ENCODE data around the gene MYO10. TPM values are rescaled to one million over a fixed set of nuclear protein-coding genes. Genes with fewer than 3 reads are reported as not detected.

The MYO10 gene
- total and polyA plus RNA-seq, 4 donors: 4.8 to 19.8 (median 11.5) TPM

DNA sequence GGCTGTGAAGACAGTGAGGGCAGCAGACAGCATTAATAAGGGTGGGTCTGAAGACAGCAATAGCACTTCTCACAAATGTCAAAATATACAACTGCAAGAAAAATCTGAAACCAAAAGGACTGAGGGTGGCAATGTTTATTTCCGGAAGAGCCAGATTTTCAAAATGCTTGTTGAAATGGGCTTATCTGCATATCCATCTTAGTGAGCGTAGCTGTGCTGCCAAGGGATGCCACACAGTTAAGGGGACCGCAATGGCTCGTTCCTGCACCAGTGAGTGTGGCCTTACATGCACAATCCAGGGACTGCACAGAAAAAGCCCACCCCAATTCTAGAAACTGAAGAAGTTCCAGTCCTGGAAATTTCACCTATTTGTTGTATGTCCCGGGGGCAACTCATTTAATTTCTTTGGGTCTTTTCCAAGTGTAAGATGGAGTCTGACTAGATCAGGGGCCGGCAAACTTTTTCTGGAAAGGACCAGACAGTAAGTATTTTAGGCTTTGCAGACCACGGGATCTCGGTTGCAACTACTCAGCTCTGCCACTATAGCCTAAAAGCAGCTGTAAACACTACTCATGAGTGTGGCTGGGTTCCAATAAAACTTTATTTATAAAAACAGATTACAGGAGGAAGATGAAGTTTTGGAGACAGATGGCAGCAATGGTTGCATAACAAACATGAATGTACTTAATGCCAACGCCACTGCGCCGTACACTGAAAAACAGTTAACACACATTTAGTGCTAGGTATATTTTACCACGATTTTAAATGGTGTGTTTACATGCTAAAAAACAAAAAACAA lies 154.1 kb downstream of the MYO10 start:
- H3K27me3 ChIP-seq (ENCODE audit: control insufficient read depth in 1 of 2, insufficient read depth in 2 of 2, low read length in 1 of 2): no peaks in the 10 kb centered on the region
- no peaks in the 10 kb centered on the region for H3K36me3 ChIP-seq (ENCODE audit: control insufficient read depth in 1 of 2, insufficient read depth in 2 of 2, low read length in 1 of 2)
- H3K9me3 ChIP-seq (ENCODE audit: control insufficient read depth, low read length): no peaks in the 10 kb centered on the region
- ATAC-seq (ENCODE audit: low FRiP score): no peak
- H3K27ac ChIP-seq (ENCODE audit: low read depth in 1 of 2, low read length in 2 of 2): no peak overlapping the region
- DNase-seq: no peak
- WGBS, 2 donors: 90 to 94% methylated on average over 12 of the region's 12 CpGs
- intact Hi-C loops (cut with DNase I): no loop called here
- H3K4me1 ChIP-seq (ENCODE audit: control insufficient read depth in 1 of 2, insufficient read depth in 2 of 2, low read length in 2 of 2): no peaks in the 10 kb centered on the region
- no peak overlapping the region for H3K4me3 ChIP-seq (ENCODE audit: low read length in 2 of 2)

DNA sequence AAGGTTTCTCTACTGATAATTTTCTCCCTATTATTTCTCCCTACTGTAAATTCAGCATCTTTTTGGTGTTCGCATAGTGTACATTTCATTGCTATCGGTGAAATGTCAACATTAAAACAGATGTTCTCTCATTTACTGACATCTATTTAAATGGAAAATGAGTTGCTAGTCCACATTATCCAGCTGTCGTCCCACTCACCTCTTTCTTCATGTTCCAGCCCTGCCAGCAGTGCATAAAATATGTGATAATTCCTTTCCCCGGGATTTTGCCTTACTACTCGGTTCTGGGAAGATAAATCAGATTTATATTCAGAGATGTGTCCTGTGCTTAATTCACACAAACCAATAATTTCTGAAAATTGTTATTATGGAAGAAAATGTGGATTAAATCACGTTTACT lies 155.8 kb downstream of the MYO10 start:
- H3K27ac ChIP-seq (ENCODE audit: low read depth in 1 of 2, low read length in 2 of 2): no peak overlapping the region
- no peak for DNase-seq
- H3K36me3 ChIP-seq (ENCODE audit: control insufficient read depth in 1 of 2, insufficient read depth in 2 of 2, low read length in 1 of 2): no peaks in the 10 kb centered on the region
- no peak overlapping the region for H3K4me3 ChIP-seq (ENCODE audit: low read length in 2 of 2)
- 71 to 78% methylated on average over 6 of the region's 6 CpGs for WGBS, 2 donors
- no peaks in the 10 kb centered on the region for H3K4me1 ChIP-seq (ENCODE audit: control insufficient read depth in 1 of 2, insufficient read depth in 2 of 2, low read length in 2 of 2)
- H3K9me3 ChIP-seq (ENCODE audit: control insufficient read depth, low read length): no peaks in the 10 kb centered on the region
- intact Hi-C loops (cut with DNase I): no loop called here
- no peak for ATAC-seq (ENCODE audit: low FRiP score)
- no peaks in the 10 kb centered on the region for H3K27me3 ChIP-seq (ENCODE audit: control insufficient read depth in 1 of 2, insufficient read depth in 2 of 2, low read length in 1 of 2)

DNA sequence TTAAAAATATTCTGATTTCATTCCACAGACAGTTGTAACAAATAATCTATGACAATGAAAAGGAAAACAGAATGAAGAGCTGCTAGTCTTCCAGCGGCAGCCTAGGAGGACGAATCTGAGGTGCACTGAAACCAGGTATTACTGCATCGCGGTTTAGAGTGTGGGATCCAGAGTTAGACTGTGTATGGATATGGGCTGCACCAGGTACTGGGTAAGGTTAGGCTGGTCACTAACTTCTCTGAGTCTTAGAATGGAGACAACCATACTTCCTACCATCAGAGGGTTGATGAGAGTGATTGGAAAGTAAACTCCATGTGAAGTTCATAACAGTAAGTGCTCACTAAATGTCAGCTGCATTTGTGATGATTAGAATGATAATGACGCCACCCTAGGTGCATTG lies 158.7 kb downstream of the MYO10 start:
- H3K9me3 ChIP-seq (ENCODE audit: control insufficient read depth, low read length): no peaks in the 10 kb centered on the region
- ATAC-seq (ENCODE audit: low FRiP score) (no peak), DNase-seq (no peak)
- no peaks in the 10 kb centered on the region for H3K4me1 ChIP-seq (ENCODE audit: control insufficient read depth in 1 of 2, insufficient read depth in 2 of 2, low read length in 2 of 2)
- H3K4me3 ChIP-seq (ENCODE audit: low read length in 2 of 2): no peak overlapping the region
- no peaks in the 10 kb centered on the region for H3K36me3 ChIP-seq (ENCODE audit: control insufficient read depth in 1 of 2, insufficient read depth in 2 of 2, low read length in 1 of 2)
- no peaks in the 10 kb centered on the region for H3K27me3 ChIP-seq (ENCODE audit: control insufficient read depth in 1 of 2, insufficient read depth in 2 of 2, low read length in 1 of 2)
- intact Hi-C loops (cut with DNase I): no loop called here
- WGBS, 2 donors: 94% methylated on average over 5 of the region's 5 CpGs
- H3K27ac ChIP-seq (ENCODE audit: low read depth in 1 of 2, low read length in 2 of 2): no peak overlapping the region

DNA sequence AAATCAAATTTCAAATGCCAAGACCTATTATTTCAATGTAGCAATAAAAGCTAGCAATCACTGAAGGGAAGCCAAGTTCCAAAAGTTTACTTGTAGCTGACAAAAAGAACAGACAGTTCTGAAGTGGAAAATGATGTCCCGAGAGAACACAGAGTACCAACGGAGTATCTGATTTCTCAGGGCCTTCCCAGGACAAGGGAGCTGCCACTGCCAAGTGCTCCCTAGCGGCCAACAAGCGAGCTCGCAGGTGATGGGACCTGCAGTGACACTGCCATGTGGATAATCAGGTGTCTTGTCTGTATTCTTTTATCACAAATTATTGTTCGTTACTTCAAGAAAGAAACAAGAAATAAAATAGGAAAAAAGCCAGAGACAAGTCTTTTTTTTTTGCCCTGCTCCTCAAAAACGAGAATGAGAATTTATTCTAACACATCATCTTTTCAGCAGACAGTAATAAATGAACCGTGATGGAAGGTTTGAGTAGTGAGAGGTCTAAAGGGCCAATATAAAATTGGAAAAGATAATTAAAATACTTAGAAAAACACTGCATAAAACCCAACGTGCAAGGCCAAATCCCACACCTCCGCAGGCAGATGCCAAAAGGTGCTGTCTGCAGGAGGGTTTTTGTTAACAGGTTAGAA lies 159.4 kb downstream of the MYO10 start:
- DNase-seq (no peak), ATAC-seq (ENCODE audit: low FRiP score) (no peak)
- Histone ChIP-seq H3K4me3 (ENCODE audit: low read length in 2 of 2) (no peak overlapping the region), H3K36me3 (ENCODE audit: control insufficient read depth in 1 of 2, insufficient read depth in 2 of 2, low read length in 1 of 2) (no peaks in the 10 kb centered on the region), H3K4me1 (ENCODE audit: control insufficient read depth in 1 of 2, insufficient read depth in 2 of 2, low read length in 2 of 2) (no peaks in the 10 kb centered on the region), H3K27ac (ENCODE audit: low read depth in 1 of 2, low read length in 2 of 2) (no peak overlapping the region), H3K9me3 (ENCODE audit: control insufficient read depth, low read length) (no peaks in the 10 kb centered on the region), H3K27me3 (ENCODE audit: control insufficient read depth in 1 of 2, insufficient read depth in 2 of 2, low read length in 1 of 2) (no peaks in the 10 kb centered on the region)
- WGBS, 2 donors: 46 to 48% methylated on average over 10 of the region's 10 CpGs
- intact Hi-C loops (cut with DNase I): no loop called here

- no peak overlapping the region for H3K4me3 ChIP-seq (ENCODE audit: low read length in 2 of 2)
- no peaks in the 10 kb centered on the region for H3K27me3 ChIP-seq (ENCODE audit: control insufficient read depth in 1 of 2, insufficient read depth in 2 of 2, low read length in 1 of 2)
- H3K4me1 ChIP-seq (ENCODE audit: control insufficient read depth in 1 of 2, insufficient read depth in 2 of 2, low read length in 2 of 2): no peaks in the 10 kb centered on the region
- no peak for DNase-seq
- ATAC-seq (ENCODE audit: low FRiP score): no peak
- 66 to 75% methylated on average over 4 of the region's 4 CpGs for WGBS, 2 donors
- no peaks in the 10 kb centered on the region for H3K9me3 ChIP-seq (ENCODE audit: control insufficient read depth, low read length)
- no peaks in the 10 kb centered on the region for H3K36me3 ChIP-seq (ENCODE audit: control insufficient read depth in 1 of 2, insufficient read depth in 2 of 2, low read length in 1 of 2)
- no peak overlapping the region for H3K27ac ChIP-seq (ENCODE audit: low read depth in 1 of 2, low read length in 2 of 2)
- intact Hi-C loops (cut with DNase I): no loop called here
Measured at GRCh38 chr5:16774806-16775205, 161.3 kb downstream of the MYO10 start.

DNA sequence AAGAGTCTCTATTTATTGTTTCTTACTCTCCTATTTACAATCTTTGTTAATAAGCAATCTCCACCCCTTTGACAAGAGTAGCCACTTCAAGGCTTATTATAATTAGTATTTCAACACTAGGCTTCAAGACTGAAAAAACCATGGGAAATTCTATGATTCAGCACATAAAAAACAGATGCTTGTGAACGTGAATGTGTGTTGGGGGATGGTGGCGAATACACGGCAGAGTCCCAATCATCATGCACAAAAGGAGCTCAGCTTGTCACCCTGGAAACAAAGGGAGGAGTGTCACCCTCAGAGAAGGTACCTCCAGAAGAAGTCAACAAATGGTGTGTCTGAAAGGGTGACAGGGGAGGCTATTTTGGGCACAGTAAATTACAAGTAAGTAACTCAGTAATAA lies 162.1 kb downstream of the MYO10 start:
- 29 to 45% methylated on average over 3 of the region's 3 CpGs for WGBS, 2 donors
- intact Hi-C loops (cut with DNase I): no loop called here
- no peaks in the 10 kb centered on the region for H3K36me3 ChIP-seq (ENCODE audit: control insufficient read depth in 1 of 2, insufficient read depth in 2 of 2, low read length in 1 of 2)
- H3K4me1 ChIP-seq (ENCODE audit: control insufficient read depth in 1 of 2, insufficient read depth in 2 of 2, low read length in 2 of 2): no peaks in the 10 kb centered on the region
- H3K9me3 ChIP-seq (ENCODE audit: control insufficient read depth, low read length): no peaks in the 10 kb centered on the region
- H3K4me3 ChIP-seq (ENCODE audit: low read length in 2 of 2): no peak overlapping the region
- DNase-seq (no peak), ATAC-seq (ENCODE audit: low FRiP score) (no peak)
- H3K27ac ChIP-seq (ENCODE audit: low read depth in 1 of 2, low read length in 2 of 2): no peak overlapping the region
- no peaks in the 10 kb centered on the region for H3K27me3 ChIP-seq (ENCODE audit: control insufficient read depth in 1 of 2, insufficient read depth in 2 of 2, low read length in 1 of 2)

DNA sequence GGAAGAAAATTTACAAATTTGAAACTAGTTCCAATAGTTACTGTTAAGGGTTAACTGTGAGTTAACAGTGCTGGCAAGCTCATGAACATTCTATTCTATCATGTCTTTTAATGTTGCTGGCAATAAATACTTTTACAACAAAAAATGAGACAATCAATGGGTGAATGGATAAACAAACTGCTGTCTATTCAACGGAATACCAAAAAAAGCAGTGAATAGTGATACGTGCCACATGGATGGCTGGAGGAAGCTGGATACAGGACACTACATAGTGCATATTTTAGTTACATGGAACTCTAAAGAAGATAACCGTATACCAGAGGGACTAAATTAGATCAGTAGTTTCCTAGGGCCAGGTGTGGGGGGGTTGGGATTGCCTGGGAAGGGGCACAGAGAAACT lies 163.5 kb downstream of the MYO10 start:
- no peak for ATAC-seq (ENCODE audit: low FRiP score)
- DNase-seq: no peak
- H3K27ac ChIP-seq (ENCODE audit: low read depth in 1 of 2, low read length in 2 of 2): no peak overlapping the region
- H3K4me1 ChIP-seq (ENCODE audit: control insufficient read depth in 1 of 2, insufficient read depth in 2 of 2, low read length in 2 of 2): no peaks in the 10 kb centered on the region
- H3K36me3 ChIP-seq (ENCODE audit: control insufficient read depth in 1 of 2, insufficient read depth in 2 of 2, low read length in 1 of 2): no peaks in the 10 kb centered on the region
- H3K4me3 ChIP-seq (ENCODE audit: low read length in 2 of 2): no peak overlapping the region
- intact Hi-C loops (cut with DNase I): no loop called here
- no peaks in the 10 kb centered on the region for H3K9me3 ChIP-seq (ENCODE audit: control insufficient read depth, low read length)
- WGBS, 2 donors: 45 to 65% methylated on average over 3 of the region's 3 CpGs
- H3K27me3 ChIP-seq (ENCODE audit: control insufficient read depth in 1 of 2, insufficient read depth in 2 of 2, low read length in 1 of 2): no peaks in the 10 kb centered on the region

DNA sequence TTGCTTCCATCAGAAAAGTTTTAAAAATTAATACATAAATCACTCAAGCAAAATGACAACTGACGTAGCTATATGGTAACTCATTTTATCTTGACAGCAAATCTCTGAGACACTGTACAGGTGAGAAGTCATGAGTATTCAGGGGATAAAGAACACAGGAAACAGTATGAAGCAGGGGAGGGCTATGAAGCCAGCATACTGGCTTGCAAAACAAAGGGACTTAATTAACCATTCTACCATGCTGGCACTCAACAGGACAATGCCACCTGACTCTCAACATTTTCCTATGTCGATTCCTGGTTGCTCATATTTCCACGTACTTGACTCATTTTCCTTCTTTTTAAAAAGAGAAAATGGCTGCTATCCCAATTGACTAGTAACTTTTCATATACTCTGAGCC lies 167.9 kb downstream of the MYO10 start:
- no peaks in the 10 kb centered on the region for H3K9me3 ChIP-seq (ENCODE audit: control insufficient read depth, low read length)
- no peak overlapping the region for H3K4me3 ChIP-seq (ENCODE audit: low read length in 2 of 2)
- DNase-seq (no peak), ATAC-seq (ENCODE audit: low FRiP score) (no peak)
- WGBS, 2 donors: 83 to 93% methylated on average over 3 of the region's 3 CpGs
- H3K4me1 ChIP-seq (ENCODE audit: control insufficient read depth in 1 of 2, insufficient read depth in 2 of 2, low read length in 2 of 2): no peaks in the 10 kb centered on the region
- peaks cover 0 to 2% of the 10 kb centered on the region in 2 donors for H3K36me3 ChIP-seq (ENCODE audit: control insufficient read depth in 1 of 2, insufficient read depth in 2 of 2, low read length in 1 of 2)
- no peak overlapping the region for H3K27ac ChIP-seq (ENCODE audit: low read depth in 1 of 2, low read length in 2 of 2)
- intact Hi-C loops (cut with DNase I): no loop called here
- no peaks in the 10 kb centered on the region for H3K27me3 ChIP-seq (ENCODE audit: control insufficient read depth in 1 of 2, insufficient read depth in 2 of 2, low read length in 1 of 2)

DNA sequence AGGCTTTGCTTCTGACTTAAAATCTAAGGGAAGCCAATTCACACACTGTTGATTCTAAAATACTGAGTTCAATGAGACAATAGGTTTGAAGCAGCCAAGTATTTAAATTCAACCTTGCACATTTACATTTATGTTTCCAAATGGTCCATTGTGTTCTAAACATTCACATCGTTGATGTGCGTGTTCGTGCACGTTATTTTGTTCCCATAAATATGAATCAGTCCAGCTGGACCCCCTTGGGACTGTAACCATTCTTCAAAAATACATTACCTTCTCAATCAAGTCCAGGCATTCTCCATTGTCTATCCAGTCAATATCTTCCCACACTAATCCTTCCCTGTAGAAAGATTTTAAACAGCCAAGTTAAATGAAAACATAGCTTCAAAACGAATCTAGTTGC lies 172.9 kb downstream of the MYO10 start:
- DNase-seq (no peak), ATAC-seq (ENCODE audit: low FRiP score) (no peak)
- Histone ChIP-seq H3K27ac (ENCODE audit: low read depth in 1 of 2, low read length in 2 of 2) (no peak overlapping the region), H3K4me3 (ENCODE audit: low read length in 2 of 2) (no peak overlapping the region), H3K27me3 (ENCODE audit: control insufficient read depth in 1 of 2, insufficient read depth in 2 of 2, low read length in 1 of 2) (no peaks in the 10 kb centered on the region), H3K36me3 (ENCODE audit: control insufficient read depth in 1 of 2, insufficient read depth in 2 of 2, low read length in 1 of 2) (peaks cover 0 to 5% of the 10 kb centered on the region in 2 donors), H3K9me3 (ENCODE audit: control insufficient read depth, low read length) (no peaks in the 10 kb centered on the region), H3K4me1 (ENCODE audit: control insufficient read depth in 1 of 2, insufficient read depth in 2 of 2, low read length in 2 of 2) (no peaks in the 10 kb centered on the region)
- WGBS, 2 donors: 57 to 64% methylated on average over 5 of the region's 5 CpGs
- intact Hi-C loops (cut with DNase I): no loop called here

All from aorta (tissue), 5 donors.